ENCODE data around the gene EIPR1.

GRCh38 chr2:3277748-3278520 lies 99.7 kb downstream of the EIPR1 start:
- TF ChIP-seq SMC3 (IDR thresholded peaks at IDR 0.05; ENCODE audit: low read length) (no peak), CTCF (CRISPR knock-in tag; IDR thresholded peaks at IDR 0.05) (no peak), TBP (CRISPR knock-in tag; IDR thresholded peaks at IDR 0.05) (no peak), E2F5 (CRISPR knock-in tag; conservative IDR thresholded peaks at IDR 0.05) (no peak), ZNF709 (CRISPR knock-in tag; IDR thresholded peaks at IDR 0.05) (no peak), ZNF318 (CRISPR knock-in tag; IDR thresholded peaks at IDR 0.05) (no peak), NFRKB (IDR thresholded peaks at IDR 0.05) (no peak), CREB1 (IDR thresholded peaks at IDR 0.05) (no peak), CREB1 (CRISPR knock-in tag; IDR thresholded peaks at IDR 0.05) (no peak), SALL2 (CRISPR knock-in tag; IDR thresholded peaks at IDR 0.05) (no peak), MAZ (IDR thresholded peaks at IDR 0.05; ENCODE audit: borderline replicate concordance, low read depth, low read length) (no peak), MAZ (CRISPR knock-in tag; IDR thresholded peaks at IDR 0.05; ENCODE audit: low read depth) (no peak), CBX5 (CRISPR knock-in tag; IDR thresholded peaks at IDR 0.05; ENCODE audit: borderline replicate concordance) (no peak), ESRRA (CRISPR knock-in tag; IDR thresholded peaks at IDR 0.05; ENCODE audit: low read depth) (no peak), KLF6 (CRISPR knock-in tag; IDR thresholded peaks at IDR 0.05) (no peak), PBX3 (CRISPR knock-in tag; IDR thresholded peaks at IDR 0.05; ENCODE audit: borderline replicate concordance) (no peak)

Data from HepG2 (cell line).